ENCODE data around the gene GATA2.

- TF ChIP-seq POLR2A (IDR thresholded peaks at IDR 0.05) (no peak), CTCF (IDR thresholded peaks at IDR 0.05) (no peak)
Observed at GRCh38 chr3:128458746-128459460, 34.1 kb downstream of the GATA2 start.

Measured in gastroesophageal sphincter (tissue), 3 donors.